ENCODE results near the gene LKAAEAR1. TPM values are rescaled to one million over a fixed set of nuclear protein-coding genes. Genes with fewer than 3 reads are reported as not detected.
A peak's percentile ranks its signal among the peaks of the same experiment; 100 is the strongest.

The LKAAEAR1 gene
- total RNA-seq, 1 experiment from 2014 or later: 1.7 TPM

DNA sequence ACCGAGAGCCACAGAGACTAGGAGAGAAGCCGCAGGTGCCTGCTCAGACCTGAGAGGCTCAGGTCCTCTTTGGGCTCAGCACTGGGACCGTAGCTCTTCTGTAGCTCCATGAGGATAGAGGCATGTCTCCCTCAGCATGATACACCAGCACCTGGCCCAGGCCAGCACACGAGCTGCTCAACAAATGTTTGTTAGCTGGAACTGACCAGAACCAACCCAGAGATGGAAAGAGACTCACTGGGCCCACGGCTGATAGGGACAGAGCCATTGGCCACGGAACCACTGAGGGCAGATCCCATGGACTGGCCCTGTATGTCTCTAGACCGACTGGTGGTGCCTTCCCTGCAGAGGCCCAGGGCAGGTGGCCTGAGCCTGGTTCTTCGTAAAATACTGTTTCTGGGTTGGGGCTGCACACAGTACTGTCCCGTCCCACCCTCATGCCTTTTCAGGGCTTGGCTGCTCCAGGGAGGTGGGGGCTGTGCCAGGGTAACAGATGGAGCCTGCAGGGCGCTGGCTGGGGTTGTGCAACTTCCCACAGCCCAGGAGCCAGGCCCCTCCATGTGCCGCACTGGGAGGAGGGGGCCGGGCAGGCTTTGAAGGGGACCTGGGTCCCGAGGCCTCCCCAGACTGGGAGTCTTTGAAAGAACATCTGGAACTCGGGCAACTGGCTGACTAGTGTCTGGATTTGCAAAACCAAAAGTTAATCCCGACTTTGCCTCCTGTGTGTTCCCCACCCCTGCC, 43.0 kb downstream of the LKAAEAR1 start (continued):
- TF ChIP-seq, protein P1, sequence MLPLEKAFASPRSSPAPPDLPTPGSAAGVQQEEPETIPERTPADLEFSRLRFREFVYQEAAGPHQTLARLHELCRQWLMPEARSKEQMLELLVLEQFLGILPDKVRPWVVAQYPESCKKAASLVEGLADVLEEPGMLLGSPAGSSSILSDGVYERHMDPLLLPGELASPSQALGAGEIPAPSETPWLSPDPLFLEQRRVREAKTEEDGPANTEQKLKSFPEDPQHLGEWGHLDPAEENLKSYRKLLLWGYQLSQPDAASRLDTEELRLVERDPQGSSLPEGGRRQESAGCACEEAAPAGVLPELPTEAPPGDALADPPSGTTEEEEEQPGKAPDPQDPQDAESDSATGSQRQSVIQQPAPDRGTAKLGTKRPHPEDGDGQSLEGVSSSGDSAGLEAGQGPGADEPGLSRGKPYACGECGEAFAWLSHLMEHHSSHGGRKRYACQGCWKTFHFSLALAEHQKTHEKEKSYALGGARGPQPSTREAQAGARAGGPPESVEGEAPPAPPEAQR (CRISPR knock-in tag; IDR thresholded peaks at IDR 0.05): no peak
- TF ChIP-seq, protein P2, sequence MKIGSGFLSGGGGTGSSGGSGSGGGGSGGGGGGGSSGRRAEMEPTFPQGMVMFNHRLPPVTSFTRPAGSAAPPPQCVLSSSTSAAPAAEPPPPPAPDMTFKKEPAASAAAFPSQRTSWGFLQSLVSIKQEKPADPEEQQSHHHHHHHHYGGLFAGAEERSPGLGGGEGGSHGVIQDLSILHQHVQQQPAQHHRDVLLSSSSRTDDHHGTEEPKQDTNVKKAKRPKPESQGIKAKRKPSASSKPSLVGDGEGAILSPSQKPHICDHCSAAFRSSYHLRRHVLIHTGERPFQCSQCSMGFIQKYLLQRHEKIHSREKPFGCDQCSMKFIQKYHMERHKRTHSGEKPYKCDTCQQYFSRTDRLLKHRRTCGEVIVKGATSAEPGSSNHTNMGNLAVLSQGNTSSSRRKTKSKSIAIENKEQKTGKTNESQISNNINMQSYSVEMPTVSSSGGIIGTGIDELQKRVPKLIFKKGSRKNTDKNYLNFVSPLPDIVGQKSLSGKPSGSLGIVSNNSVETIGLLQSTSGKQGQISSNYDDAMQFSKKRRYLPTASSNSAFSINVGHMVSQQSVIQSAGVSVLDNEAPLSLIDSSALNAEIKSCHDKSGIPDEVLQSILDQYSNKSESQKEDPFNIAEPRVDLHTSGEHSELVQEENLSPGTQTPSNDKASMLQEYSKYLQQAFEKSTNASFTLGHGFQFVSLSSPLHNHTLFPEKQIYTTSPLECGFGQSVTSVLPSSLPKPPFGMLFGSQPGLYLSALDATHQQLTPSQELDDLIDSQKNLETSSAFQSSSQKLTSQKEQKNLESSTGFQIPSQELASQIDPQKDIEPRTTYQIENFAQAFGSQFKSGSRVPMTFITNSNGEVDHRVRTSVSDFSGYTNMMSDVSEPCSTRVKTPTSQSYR (CRISPR knock-in tag; IDR thresholded peaks at IDR 0.05): no peak
- TF ChIP-seq NR1H2 (CRISPR knock-in tag; IDR thresholded peaks at IDR 0.05): no peak
- no peak for TF ChIP-seq FOXJ3 (CRISPR knock-in tag; IDR thresholded peaks at IDR 0.05; ENCODE audit: borderline replicate concordance)
- no peak for TF ChIP-seq NR3C1 (CRISPR knock-in tag; conservative IDR thresholded peaks at IDR 0.05; ENCODE audit: low read depth)
- TF ChIP-seq, protein P3, sequence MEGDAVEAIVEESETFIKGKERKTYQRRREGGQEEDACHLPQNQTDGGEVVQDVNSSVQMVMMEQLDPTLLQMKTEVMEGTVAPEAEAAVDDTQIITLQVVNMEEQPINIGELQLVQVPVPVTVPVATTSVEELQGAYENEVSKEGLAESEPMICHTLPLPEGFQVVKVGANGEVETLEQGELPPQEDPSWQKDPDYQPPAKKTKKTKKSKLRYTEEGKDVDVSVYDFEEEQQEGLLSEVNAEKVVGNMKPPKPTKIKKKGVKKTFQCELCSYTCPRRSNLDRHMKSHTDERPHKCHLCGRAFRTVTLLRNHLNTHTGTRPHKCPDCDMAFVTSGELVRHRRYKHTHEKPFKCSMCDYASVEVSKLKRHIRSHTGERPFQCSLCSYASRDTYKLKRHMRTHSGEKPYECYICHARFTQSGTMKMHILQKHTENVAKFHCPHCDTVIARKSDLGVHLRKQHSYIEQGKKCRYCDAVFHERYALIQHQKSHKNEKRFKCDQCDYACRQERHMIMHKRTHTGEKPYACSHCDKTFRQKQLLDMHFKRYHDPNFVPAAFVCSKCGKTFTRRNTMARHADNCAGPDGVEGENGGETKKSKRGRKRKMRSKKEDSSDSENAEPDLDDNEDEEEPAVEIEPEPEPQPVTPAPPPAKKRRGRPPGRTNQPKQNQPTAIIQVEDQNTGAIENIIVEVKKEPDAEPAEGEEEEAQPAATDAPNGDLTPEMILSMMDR (IDR thresholded peaks at IDR 0.05): no peak

DNA sequence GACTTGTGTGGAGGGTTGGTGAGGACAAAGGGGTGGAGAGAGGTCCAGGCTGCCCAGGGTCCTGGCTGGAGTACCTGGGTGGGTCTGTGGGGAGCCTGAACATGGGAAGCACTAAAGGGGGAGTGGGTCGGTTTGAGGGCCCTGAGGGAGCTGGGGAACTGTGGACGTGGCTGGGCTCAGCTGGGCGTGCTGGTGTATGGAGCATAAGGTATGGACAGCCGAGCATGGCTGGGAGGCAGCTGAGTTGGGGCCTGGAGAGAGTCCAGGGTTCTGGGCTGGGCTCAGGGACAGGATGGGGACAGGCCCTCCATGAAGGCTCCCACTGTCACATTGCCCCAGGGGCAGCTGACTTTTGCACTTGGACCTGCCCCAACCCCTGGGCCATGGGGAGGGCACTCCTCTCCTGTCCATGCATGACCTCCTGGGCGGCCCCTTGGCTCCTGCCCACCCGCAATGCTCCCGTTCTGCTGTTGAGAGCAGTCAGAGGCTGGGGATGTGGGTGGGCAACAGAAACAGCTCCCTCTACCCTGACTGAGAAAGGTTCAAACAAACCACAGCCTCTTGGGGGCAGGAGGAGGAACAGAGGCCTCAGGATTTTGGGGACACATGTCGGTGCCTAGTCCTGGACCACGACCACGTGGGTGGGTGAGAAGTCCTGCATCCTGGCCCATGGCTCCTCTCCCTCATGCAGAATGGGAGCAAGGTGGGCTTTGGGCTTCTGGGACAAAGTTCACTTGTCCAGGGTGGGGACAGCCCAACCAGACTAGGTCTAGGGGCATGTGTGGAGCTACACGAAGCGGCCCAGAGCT, 43.8 kb downstream of the LKAAEAR1 start:
- peaks cover 34% of the 10 kb centered on the region for H3K4me1 Mint-ChIP-seq
- peaks cover 59% of the 10 kb centered on the region for H3K27me3 Mint-ChIP-seq (ENCODE audit: low read depth)
- no peak overlapping the region; the same call in 1 of the 2 replicates for H3K4me3 Mint-ChIP-seq
- POLR2A ChIA-PET: no interaction called here
- no peak overlapping the region for H3K27ac Mint-ChIP-seq
- CTCF ChIA-PET: interaction anchor here (1.0 to 6.1 kb wide), 17 partner anchors 10 to 91 kb away, joined by 3 to 53 read pairs (median 8); partner anchors contain the start of genes LKAAEAR1, OPRL1, PRPF6 and RGS19
- TF ChIP-seq TP53 (CRISPR knock-in tag; IDR thresholded peaks at IDR 0.05) (no peak), GABPB1 (CRISPR knock-in tag; IDR thresholded peaks at IDR 0.05) (peak; percentile 5; the same call in 1 of the 2 replicates)
- TF ChIP-seq, protein P4, sequence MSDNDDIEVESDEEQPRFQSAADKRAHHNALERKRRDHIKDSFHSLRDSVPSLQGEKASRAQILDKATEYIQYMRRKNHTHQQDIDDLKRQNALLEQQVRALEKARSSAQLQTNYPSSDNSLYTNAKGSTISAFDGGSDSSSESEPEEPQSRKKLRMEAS (CRISPR knock-in tag; IDR thresholded peaks at IDR 0.05): no peak
- no peaks in the 10 kb centered on the region for H3K36me3 Mint-ChIP-seq
- no peak for ATAC-seq
- no peak for DNase-seq (ENCODE audit: low spot score)
- H3K9me3 Mint-ChIP-seq: no peaks in the 10 kb centered on the region

DNA sequence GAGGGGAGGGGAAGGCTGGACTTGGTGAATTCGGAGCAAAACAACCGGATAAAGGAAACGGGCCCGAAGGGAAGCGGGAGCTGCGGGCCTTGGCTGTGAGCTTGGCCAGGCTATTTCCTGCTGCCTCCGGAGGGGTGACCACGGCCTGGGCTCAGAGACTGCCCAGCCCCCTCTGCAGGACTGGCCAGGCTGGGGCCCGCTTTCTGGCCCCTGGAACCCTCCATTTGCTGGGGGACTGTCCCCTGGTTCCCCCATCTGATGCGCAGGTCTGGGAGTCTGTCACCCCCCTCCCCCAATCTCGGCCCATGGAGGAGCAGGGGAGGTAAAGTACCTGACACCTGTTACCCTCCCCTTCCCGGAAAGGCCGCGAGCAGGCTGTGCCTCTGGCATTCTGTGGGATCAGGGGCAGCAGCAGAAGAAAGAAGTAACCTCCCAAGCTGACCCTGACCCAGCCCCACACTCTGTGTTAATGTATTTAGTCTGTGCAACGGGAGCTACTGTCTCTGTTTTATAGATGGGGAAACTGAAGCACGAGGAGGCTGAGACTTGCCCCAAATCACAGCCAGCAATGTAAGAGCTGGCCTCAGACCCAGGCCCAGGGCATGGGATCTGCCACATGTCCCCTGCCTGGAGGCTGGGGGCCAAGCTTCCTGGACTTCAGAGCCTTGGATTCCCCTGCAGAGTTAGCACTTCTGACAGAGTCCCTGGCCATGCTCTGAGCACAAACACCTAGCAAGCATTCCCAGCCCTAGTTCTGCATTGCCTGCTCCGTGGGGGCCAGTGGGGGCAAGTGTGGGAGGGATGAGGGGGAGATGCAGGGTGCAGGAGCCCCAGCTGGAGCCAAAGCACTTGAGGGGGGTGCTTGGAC, 44.7 kb downstream of the LKAAEAR1 start:
- H3K27ac Mint-ChIP-seq: no peak overlapping the region
- H3K36me3 Mint-ChIP-seq: no peaks in the 10 kb centered on the region
- peaks cover 32% of the 10 kb centered on the region for H3K4me1 Mint-ChIP-seq
- peak; percentile 5 for ATAC-seq
- H3K9me3 Mint-ChIP-seq: no peaks in the 10 kb centered on the region
- POLR2A ChIA-PET: no interaction called here
- CTCF ChIA-PET: interaction anchor here (0.6 to 6.1 kb wide), 21 partner anchors 8 to 92 kb away, joined by 3 to 53 read pairs (median 7); partner anchors contain the start of genes LKAAEAR1, OPRL1, PRPF6 and RGS19
- H3K4me3 Mint-ChIP-seq: peak overlapping the region; percentile 54
- no peak for DNase-seq (ENCODE audit: low spot score)
- H3K27me3 Mint-ChIP-seq (ENCODE audit: low read depth): peaks cover 50% of the 10 kb centered on the region
- TF ChIP-seq NR2C2 (CRISPR knock-in tag; IDR thresholded peaks at IDR 0.05) (no peak), SP1 (CRISPR knock-in tag; conservative IDR thresholded peaks at IDR 0.05) (no peak; the same call in none of the 2 replicates), CREB1 (CRISPR knock-in tag; IDR thresholded peaks at IDR 0.05) (no peak), FOXJ3 (CRISPR knock-in tag; IDR thresholded peaks at IDR 0.05; ENCODE audit: borderline replicate concordance) (no peak)
- TF ChIP-seq, protein P5, sequence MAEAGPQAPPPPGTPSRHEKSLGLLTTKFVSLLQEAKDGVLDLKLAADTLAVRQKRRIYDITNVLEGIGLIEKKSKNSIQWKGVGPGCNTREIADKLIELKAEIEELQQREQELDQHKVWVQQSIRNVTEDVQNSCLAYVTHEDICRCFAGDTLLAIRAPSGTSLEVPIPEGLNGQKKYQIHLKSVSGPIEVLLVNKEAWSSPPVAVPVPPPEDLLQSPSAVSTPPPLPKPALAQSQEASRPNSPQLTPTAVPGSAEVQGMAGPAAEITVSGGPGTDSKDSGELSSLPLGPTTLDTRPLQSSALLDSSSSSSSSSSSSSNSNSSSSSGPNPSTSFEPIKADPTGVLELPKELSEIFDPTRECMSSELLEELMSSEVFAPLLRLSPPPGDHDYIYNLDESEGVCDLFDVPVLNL (CRISPR knock-in tag; IDR thresholded peaks at IDR 0.05; ENCODE audit: borderline replicate concordance, low read depth): 0 out of 2 replicates have a peak, but pooled peaks have one; percentile 37
- TF ChIP-seq, protein P6, sequence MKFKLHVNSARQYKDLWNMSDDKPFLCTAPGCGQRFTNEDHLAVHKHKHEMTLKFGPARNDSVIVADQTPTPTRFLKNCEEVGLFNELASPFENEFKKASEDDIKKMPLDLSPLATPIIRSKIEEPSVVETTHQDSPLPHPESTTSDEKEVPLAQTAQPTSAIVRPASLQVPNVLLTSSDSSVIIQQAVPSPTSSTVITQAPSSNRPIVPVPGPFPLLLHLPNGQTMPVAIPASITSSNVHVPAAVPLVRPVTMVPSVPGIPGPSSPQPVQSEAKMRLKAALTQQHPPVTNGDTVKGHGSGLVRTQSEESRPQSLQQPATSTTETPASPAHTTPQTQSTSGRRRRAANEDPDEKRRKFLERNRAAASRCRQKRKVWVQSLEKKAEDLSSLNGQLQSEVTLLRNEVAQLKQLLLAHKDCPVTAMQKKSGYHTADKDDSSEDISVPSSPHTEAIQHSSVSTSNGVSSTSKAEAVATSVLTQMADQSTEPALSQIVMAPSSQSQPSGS (CRISPR knock-in tag; IDR thresholded peaks at IDR 0.05; ENCODE audit: borderline replicate concordance, low read depth): 0 out of 2 replicates have a peak, but pooled peaks have one; percentile 22

Data from WTC11 (cell line).